KG1 (cell line): Measurements from ENCODE around the gene DCBLD2.
A peak's percentile ranks its signal among the peaks of the same experiment; 100 is the strongest.

Experiments used
- DNase-seq: peaks from one replicate; lab custom pipeline; 2025; lab: John Stamatoyannopoulos, UW

The DCBLD2 gene

GRCh38 chr3:98766924-98767323 is 134.6 kb downstream of the DCBLD2 start:
- DNase-seq, result no peak

DNA sequence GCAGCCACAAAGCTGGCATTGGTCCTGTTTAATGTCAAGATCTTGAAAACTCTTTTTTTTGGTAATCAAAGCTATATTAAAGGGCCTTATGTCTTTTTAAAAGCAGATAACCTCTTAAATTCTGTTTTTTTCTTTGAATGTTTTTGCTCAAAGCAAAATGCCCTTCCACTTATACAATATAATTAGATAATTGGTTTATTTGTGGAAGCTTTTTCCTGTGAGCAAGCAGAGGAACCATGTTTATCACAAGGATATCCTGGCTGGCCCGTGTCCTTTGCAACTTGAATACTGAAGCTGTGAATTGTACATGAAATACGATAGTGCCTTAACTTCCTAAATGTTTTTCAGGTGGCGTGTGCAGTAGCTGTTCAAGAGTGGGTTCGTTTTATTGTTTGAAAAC is 135.8 kb downstream of the DCBLD2 start:
- no peak for DNase-seq

DNA sequence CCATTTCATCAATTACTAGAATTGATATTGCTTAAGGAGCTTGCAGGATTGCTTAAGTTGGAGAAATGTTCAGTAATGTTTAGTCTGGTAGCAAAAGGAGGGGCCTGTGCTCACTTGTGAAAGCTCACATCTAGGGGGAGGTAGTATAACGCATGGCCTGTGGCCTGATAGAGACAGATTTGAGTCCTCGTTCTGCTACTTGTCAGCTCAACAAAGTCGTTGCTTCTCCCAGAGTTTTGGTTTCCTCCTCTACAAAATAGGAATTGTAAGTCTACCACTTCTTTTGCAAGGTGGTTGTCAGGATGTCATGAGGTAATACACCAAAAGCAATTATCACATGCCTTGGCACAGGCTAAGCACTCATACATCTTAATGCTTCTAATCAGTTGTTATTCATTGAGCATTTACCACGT is 137.0 kb downstream of the DCBLD2 start:
- DNase-seq, result no peak

- DNase-seq, result no peak
Observed at GRCh38 chr3:98763819-98764418, 137.6 kb downstream of the DCBLD2 start.

- DNase-seq, result peak; percentile 45
Observed at GRCh38 chr3:98763076-98763475, 138.4 kb downstream of the DCBLD2 start, which contains the start of gene ST3GAL6. ST3GAL6 (plus strand) TSS chr3:98763340; CDS start chr3:98768441, 5,101 bp downstream.

DNA sequence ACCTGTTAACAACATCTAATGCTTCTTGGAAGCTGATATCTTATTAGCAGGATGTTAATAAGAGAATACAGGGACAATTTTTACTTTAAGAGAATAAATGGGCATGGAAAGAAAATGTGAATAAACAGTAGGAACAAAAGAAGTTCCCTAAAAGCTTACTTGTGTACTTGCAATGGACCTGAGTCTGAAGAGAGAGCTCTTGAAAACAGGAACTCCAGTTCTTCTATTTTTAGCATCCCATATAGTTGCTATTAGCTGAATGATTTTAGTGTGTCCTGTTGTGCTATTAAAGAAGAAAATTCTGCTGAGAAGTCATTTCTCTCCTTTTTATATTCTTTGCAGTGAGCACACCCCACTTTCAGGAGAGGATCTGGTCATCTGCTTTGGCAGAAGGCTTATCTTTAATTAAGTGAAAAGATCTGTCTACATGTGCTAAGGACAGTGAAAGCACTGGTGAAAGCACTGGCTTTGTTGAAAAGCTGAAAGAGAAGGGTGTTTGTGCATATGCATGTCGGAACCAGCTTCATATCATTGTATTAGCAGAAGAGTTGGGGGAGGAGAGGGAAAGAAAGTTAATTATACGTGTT is 139.8 kb downstream of the DCBLD2 start:
- DNase-seq, result no peak

DNA sequence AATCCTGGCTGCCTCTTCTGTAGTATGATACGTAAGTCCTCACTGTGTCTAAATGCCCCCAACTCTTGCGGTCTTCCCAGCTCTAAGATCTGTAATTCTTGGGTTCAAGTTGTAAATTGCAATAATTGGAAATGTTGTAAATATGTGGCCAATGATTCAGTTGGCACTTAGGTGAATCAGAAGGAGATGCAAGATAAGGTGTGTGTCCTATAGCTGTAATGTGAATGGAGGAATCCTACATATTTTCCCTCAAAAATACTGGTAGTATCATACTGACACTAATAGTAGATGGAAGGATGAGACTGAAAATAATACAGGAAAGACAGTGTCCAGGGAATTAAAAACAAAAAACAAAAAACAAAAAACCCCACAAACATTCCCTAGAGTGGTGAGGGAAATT is 141.9 kb downstream of the DCBLD2 start:
- no peak for DNase-seq

GRCh38 chr3:98755601-98756000 is 145.9 kb downstream of the DCBLD2 start:
- DNase-seq, result no peak

GRCh38 chr3:98754483-98754882 is 147.0 kb downstream of the DCBLD2 start:
- no peak for DNase-seq

- no peak for DNase-seq
Observed at GRCh38 chr3:98750276-98750919, 151.1 kb downstream of the DCBLD2 start.

GRCh38 chr3:98746882-98747281 is 154.6 kb downstream of the DCBLD2 start:
- no peak for DNase-seq

- DNase-seq, result no peak
Observed at GRCh38 chr3:98746122-98746521, 155.4 kb downstream of the DCBLD2 start.
